WI38 (cell line): ENCODE results near the gene GOLPH3L.
A peak's percentile ranks its signal among the peaks of the same experiment; 100 is the strongest.
"Not testable (repeated sequence)": the region's sequence is repeated elsewhere in the genome, so short reads cannot be mapped to it uniquely, and the experiment has no call there.

Experiments used
- H3K4me3 ChIP-seq: 2 replicates; pipeline ENCODE4 v1.5.1; 2011; ENCODE audit warnings: low read depth, mild to moderate bottlenecking, control low read depth, low read length
- TF ChIP-seq, protein P1 (sequence below): IDR thresholded peaks from 2 replicates; pipeline ENCODE4 v1.5.1; 2012; ENCODE audit warnings: low read depth, mild to moderate bottlenecking, control low read depth, low read length

The GOLPH3L gene

GRCh38 chr1:150696995-150697927 is at the start of gene GOLPH3L:
TSS of gene GOLPH3L (minus strand) at chr1:150697154. CDS start at chr1:150694838, 2,316 bp downstream.
- TF ChIP-seq, protein P1, sequence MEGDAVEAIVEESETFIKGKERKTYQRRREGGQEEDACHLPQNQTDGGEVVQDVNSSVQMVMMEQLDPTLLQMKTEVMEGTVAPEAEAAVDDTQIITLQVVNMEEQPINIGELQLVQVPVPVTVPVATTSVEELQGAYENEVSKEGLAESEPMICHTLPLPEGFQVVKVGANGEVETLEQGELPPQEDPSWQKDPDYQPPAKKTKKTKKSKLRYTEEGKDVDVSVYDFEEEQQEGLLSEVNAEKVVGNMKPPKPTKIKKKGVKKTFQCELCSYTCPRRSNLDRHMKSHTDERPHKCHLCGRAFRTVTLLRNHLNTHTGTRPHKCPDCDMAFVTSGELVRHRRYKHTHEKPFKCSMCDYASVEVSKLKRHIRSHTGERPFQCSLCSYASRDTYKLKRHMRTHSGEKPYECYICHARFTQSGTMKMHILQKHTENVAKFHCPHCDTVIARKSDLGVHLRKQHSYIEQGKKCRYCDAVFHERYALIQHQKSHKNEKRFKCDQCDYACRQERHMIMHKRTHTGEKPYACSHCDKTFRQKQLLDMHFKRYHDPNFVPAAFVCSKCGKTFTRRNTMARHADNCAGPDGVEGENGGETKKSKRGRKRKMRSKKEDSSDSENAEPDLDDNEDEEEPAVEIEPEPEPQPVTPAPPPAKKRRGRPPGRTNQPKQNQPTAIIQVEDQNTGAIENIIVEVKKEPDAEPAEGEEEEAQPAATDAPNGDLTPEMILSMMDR, result no peak
- H3K4me3 ChIP-seq, result peak within 1 kb of the TSS; percentile 73

DNA sequence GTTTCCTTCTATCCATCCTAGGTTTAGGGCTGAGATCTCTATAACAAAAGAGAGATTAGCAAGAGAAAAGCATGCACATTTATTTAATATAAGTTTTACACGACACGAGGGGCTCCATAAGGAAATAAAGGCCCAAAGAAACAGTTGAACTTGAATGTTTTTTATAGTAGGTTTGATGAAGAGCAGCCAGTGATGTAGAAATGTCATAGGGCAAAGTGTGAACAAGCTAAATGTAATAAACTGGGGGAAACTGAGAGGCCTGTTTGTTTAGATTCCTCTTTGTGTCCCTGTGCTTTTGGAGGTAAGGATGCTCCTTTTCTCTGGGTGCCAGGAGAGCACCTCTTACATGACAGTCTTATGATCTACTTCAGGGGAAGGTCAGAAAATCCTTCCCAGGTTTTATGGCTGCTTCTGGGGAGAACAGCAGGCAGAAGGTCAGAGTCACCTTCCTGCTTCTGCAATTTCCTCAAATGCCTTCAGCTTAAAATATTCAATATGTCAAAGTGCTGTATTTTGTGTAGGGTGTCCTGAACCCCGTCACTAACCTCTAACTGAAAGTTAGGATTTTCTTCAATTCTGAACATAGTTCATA is 33.3 kb upstream of the GOLPH3L start:
- no peak overlapping the region for H3K4me3 ChIP-seq
- TF ChIP-seq, protein P1, result no peak

- H3K4me3 ChIP-seq, result no peak overlapping the region
- TF ChIP-seq, protein P1, result no peak
These were observed 27.4 kb upstream of the GOLPH3L start for GRCh38 chr1:150724336-150724735.

- TF ChIP-seq, protein P1, result no peak
These were observed 23.7 kb upstream of the GOLPH3L start, which contains the start of gene HORMAD1 for GRCh38 chr1:150720703-150721102. TSS of gene HORMAD1 (minus strand) at chr1:150720895. CDS start at chr1:150719505, 1,390 bp downstream.

GRCh38 chr1:150720098-150720497 is 23.1 kb upstream of the GOLPH3L start:
- no peak overlapping the region for H3K4me3 ChIP-seq
- TF ChIP-seq, protein P1, result no peak

More at GRCh38 chr1:150720703-150721102, 23.7 kb upstream of the GOLPH3L start, which contains the start of gene HORMAD1:
- no peak within 1 kb of the TSS for H3K4me3 ChIP-seq

GRCh38 chr1:150718225-150718891 is 21.4 kb upstream of the GOLPH3L start:
- TF ChIP-seq, protein P1, result no peak
- no peak overlapping the region for H3K4me3 ChIP-seq

GRCh38 chr1:150709031-150709430 is 12.1 kb upstream of the GOLPH3L start:
- H3K4me3 ChIP-seq, result not testable (repeated sequence)
